Neural cell (in vitro differentiated cells): ENCODE data around the gene GTSE1. TPM values are rescaled to one million over a fixed set of nuclear protein-coding genes. Genes with fewer than 3 reads are reported as not detected.

Source experiments
- H2AFZ ChIP-seq: fragments of 200-600, 300-800 bp; sonication (generic), shearing (Covaris generic); 2 replicates; pipeline ENCODE4 v1.6.0; 2014; ENCODE audit warnings: low read depth, mild to moderate bottlenecking, antibody characterized with exemption, low read length, moderate library complexity
- H3F3A ChIP-seq: fragments of 200-600 bp; shearing (Covaris generic); 2 replicates; pipeline ENCODE4 v1.6.1; 2016; ENCODE audit warnings: mild to moderate bottlenecking, moderate library complexity, mixed read lengths, antibody characterized with exemption, low read length; ENCODE audit not compliant: insufficient read depth, poor library complexity, severe bottlenecking
- H3K27ac ChIP-seq: fragments of 200-600, 300-800 bp; sonication (generic), shearing (Covaris generic); 2 replicates; pipeline ENCODE4 v1.5.1; 2014; ENCODE audit warnings: mild to moderate bottlenecking, low read length, moderate library complexity
- H3K27me3 ChIP-seq: fragments of 300-800, 200-600 bp; sonication (generic), shearing (Covaris generic); 2 replicates; pipeline ENCODE4 v1.6.0; 2014; ENCODE audit warnings: mild to moderate bottlenecking, low read depth, low read length, moderate library complexity; ENCODE audit not compliant: insufficient read depth
- H3K36me3 ChIP-seq: fragments of 300-800, 200-600 bp; sonication (generic), shearing (Covaris generic); 2 replicates; pipeline ENCODE4 v1.5.1; 2014; ENCODE audit warnings: mild to moderate bottlenecking, antibody characterized with exemption, low read length, moderate library complexity; ENCODE audit not compliant: insufficient read depth
- H3K4me2 ChIP-seq: fragments of 300-800, 200-600 bp; sonication (generic), shearing (Covaris generic); 2 replicates; pipeline ENCODE4 v1.6.0; 2014; ENCODE audit warnings: mild to moderate bottlenecking, low read length
- H3K4me3 ChIP-seq: fragments of 300-800, 200-600 bp; sonication (generic), shearing (Covaris generic); 2 replicates; pipeline ENCODE4 v1.5.1; 2014; ENCODE audit warnings: mild to moderate bottlenecking, low read length, moderate library complexity
- H3K79me2 ChIP-seq: fragments of 200-600 bp; shearing (Covaris generic); replicated peaks from 2 replicates; pipeline ENCODE4 v1.6.0; 2014; ENCODE audit warnings: mild to moderate bottlenecking, low read length, moderate library complexity; ENCODE audit not compliant: insufficient read depth
- H3K9ac ChIP-seq: fragments of 300-800, 200-600 bp; sonication (generic), shearing (Covaris generic); 2 replicates; pipeline ENCODE4 v1.6.1; 2016; ENCODE audit warnings: mild to moderate bottlenecking, low read length, mixed read lengths
- H3K9me2 ChIP-seq: fragments of 200-600 bp; shearing (Covaris generic); 2 replicates; pipeline ENCODE4 v1.6.1; 2016; ENCODE audit warnings: mild to moderate bottlenecking, low read length, mixed read lengths; ENCODE audit not compliant: insufficient read depth
- H3K9me3 ChIP-seq: fragments of 200-600, 300-800 bp; sonication (generic), shearing (Covaris generic); 2 replicates; pipeline ENCODE4 v1.6.1; 2016; ENCODE audit warnings: mild to moderate bottlenecking, mixed run types, low read length, moderate library complexity, mixed read lengths
- H4K20me1 ChIP-seq: fragments of 200-600 bp; shearing (Covaris generic); 2 replicates; pipeline ENCODE4 v1.6.1; 2016; ENCODE audit warnings: mild to moderate bottlenecking, mixed run types; ENCODE audit not compliant: insufficient read depth
- EP300 ChIP-seq: fragments of 450-650 bp; conservative IDR thresholded peaks from 2 replicates; pipeline ENCODE4 v1.6.1; 2014; ENCODE audit warnings: antibody characterized with exemption, mild to moderate bottlenecking, moderate library complexity; ENCODE audit not compliant: poor library complexity, severe bottlenecking
- EZH2 ChIP-seq: fragments of 200-600, 300-800 bp; shearing (Covaris generic), sonication (generic); IDR thresholded peaks from 2 replicates; pipeline ENCODE4 v1.6.1; 2014; ENCODE audit warnings: antibody characterized with exemption, low read length, borderline replicate concordance, mild to moderate bottlenecking; ENCODE audit not compliant: insufficient read depth, poor library complexity, severe bottlenecking
- MXI1 ChIP-seq: fragments of 450-650 bp; conservative IDR thresholded peaks from 2 replicates; pipeline ENCODE4 v1.6.1; 2014; ENCODE audit warnings: antibody characterized with exemption, mild to moderate bottlenecking; ENCODE audit not compliant: poor library complexity, severe bottlenecking
- POLR2AphosphoS5 ChIP-seq: IDR thresholded peaks from 2 replicates; pipeline ENCODE4 v1.6.1; 2012
- RAD21 ChIP-seq: fragments of 450-650 bp; conservative IDR thresholded peaks from 2 replicates; pipeline ENCODE4 v1.6.1; 2014; ENCODE audit warnings: antibody characterized with exemption, mild to moderate bottlenecking, moderate library complexity
- REST ChIP-seq: IDR thresholded peaks from 2 replicates; pipeline ENCODE4 v1.6.1; 2012; ENCODE audit warnings: borderline replicate concordance
- SMC3 ChIP-seq: fragments of 450-650 bp; conservative IDR thresholded peaks from 2 replicates; pipeline ENCODE4 v1.6.1; 2014; ENCODE audit warnings: antibody characterized with exemption, mild to moderate bottlenecking, moderate library complexity; ENCODE audit not compliant: poor library complexity
- TAF1 ChIP-seq: IDR thresholded peaks from 2 replicates; pipeline ENCODE4 v1.6.1; 2012; ENCODE audit warnings: low read depth
- polyA plus RNA-seq: library from polyadenylated mRNA; depleted of rRNA; stranded (reverse); fragments of >200 nt; gene quantifications from 2 replicates; pipeline ENCODE4 v1.2.3, GENCODE V29; 2014
- TF ChIP-seq, protein P1 (sequence below): fragments of 450-650 bp; IDR thresholded peaks from 2 replicates; pipeline ENCODE4 v1.5.1; 2014; ENCODE audit warnings: antibody characterized with exemption, mild to moderate bottlenecking, moderate library complexity; ENCODE audit not compliant: poor library complexity, severe bottlenecking

GTSE1 gene
- polyA plus RNA-seq, 1 donor from 2014 or later = 0.28 TPM

- H3K36me3 ChIP-seq = no peaks in the 10 kb centered on the region
Observed at GRCh38 chr22:46351767-46352166, 55.1 kb downstream of the GTSE1 start.

DNA sequence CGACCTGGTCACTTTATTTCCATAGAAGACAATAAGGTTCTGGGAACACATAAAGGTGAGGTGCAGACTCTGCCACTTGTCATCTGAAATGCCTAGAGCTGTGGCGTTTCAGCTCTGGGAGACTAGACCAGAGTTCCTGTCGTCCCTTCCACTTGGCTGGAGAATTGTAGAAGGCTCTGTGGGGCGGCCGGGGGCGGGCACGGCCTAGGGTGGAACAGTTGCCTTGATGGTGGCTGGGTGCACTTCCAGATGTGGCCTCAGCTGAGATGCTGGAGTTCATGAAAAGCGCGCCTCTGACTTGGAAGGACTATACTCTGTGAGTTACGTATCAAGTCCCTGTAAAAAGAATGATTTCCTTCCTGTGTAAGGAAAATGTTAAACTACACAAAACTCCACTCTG, 55.6 kb downstream of the GTSE1 start:
- Histone ChIP-seq H3K4me2 (no peak overlapping the region), H2AFZ (no peak overlapping the region), H3K4me3 (no peak overlapping the region), H3K9ac (no peak overlapping the region), H3K9me2 (no peaks in the 10 kb centered on the region), H3K79me2 (no peaks in the 10 kb centered on the region), H3F3A (no peaks in the 10 kb centered on the region), H3K27ac (no peak overlapping the region), H3K9me3 (no peaks in the 10 kb centered on the region), H3K36me3 (no peaks in the 10 kb centered on the region), H4K20me1 (no peaks in the 10 kb centered on the region), H3K27me3 (no peaks in the 10 kb centered on the region)
- TF ChIP-seq EP300 (no peak), RAD21 (no peak), MXI1 (no peak), REST (no peak), SMC3 (no peak), TAF1 (no peak), POLR2AphosphoS5 (no peak), EZH2 (no peak)
- TF ChIP-seq, protein P1, sequence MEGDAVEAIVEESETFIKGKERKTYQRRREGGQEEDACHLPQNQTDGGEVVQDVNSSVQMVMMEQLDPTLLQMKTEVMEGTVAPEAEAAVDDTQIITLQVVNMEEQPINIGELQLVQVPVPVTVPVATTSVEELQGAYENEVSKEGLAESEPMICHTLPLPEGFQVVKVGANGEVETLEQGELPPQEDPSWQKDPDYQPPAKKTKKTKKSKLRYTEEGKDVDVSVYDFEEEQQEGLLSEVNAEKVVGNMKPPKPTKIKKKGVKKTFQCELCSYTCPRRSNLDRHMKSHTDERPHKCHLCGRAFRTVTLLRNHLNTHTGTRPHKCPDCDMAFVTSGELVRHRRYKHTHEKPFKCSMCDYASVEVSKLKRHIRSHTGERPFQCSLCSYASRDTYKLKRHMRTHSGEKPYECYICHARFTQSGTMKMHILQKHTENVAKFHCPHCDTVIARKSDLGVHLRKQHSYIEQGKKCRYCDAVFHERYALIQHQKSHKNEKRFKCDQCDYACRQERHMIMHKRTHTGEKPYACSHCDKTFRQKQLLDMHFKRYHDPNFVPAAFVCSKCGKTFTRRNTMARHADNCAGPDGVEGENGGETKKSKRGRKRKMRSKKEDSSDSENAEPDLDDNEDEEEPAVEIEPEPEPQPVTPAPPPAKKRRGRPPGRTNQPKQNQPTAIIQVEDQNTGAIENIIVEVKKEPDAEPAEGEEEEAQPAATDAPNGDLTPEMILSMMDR = no peak

More at GRCh38 chr22:46351767-46352166, 55.1 kb downstream of the GTSE1 start:
- H2AFZ ChIP-seq = no peak overlapping the region
- no peak for TF ChIP-seq REST
- no peak for TF ChIP-seq EP300
- TF ChIP-seq SMC3 = no peak
- TF ChIP-seq POLR2AphosphoS5 = no peak
- TF ChIP-seq RAD21 = no peak
- no peaks in the 10 kb centered on the region for H4K20me1 ChIP-seq
- H3K27ac ChIP-seq = no peak overlapping the region
- no peaks in the 10 kb centered on the region for H3K27me3 ChIP-seq
- H3K9ac ChIP-seq = no peak overlapping the region
- no peak overlapping the region for H3K4me2 ChIP-seq
- no peaks in the 10 kb centered on the region for H3K9me3 ChIP-seq
- no peaks in the 10 kb centered on the region for H3K9me2 ChIP-seq
- H3K4me3 ChIP-seq = no peak overlapping the region
- no peaks in the 10 kb centered on the region for H3F3A ChIP-seq
- H3K79me2 ChIP-seq = no peaks in the 10 kb centered on the region
